ENCODE measurements around the gene ETV6. TPM values are rescaled to one million over a fixed set of nuclear protein-coding genes. Genes with fewer than 3 reads are reported as not detected.

ETV6 gene
- total RNA-seq, 2 donors from 2014 or later, result 102 to 110 TPM

- Mint-ChIP-seq H3K9me3 (peaks cover 5 to 7% of the 10 kb centered on the region in 2 donors), H3K4me3 (no peak overlapping the region), H3K36me3 (ENCODE audit: insufficient read depth in 2 of 2) (peaks cover 38 to 53% of the 10 kb centered on the region in 2 donors), H3K27me3 (ENCODE audit: low read depth) (no peaks in the 10 kb centered on the region), H3K27ac (no peak overlapping the region), H3K4me1 (ENCODE audit: low read depth) (peaks cover 54% of the 10 kb centered on the region)
- DNase-seq, result no peak
- ATAC-seq (replicated peaks in 1 of 2), result no peak
Measured at GRCh38 chr12:11863478-11863906, 214.0 kb downstream of the ETV6 start.

- ATAC-seq (replicated peaks in 1 of 2), result no peak
- Mint-ChIP-seq H3K27me3 (ENCODE audit: low read depth) (no peaks in the 10 kb centered on the region), H3K27ac (no peak overlapping the region), H3K4me3 (no peak overlapping the region), H3K36me3 (ENCODE audit: insufficient read depth in 2 of 2) (peaks cover 36 to 53% of the 10 kb centered on the region in 2 donors), H3K4me1 (ENCODE audit: low read depth) (peaks cover 54% of the 10 kb centered on the region), H3K9me3 (peaks cover 5 to 7% of the 10 kb centered on the region in 2 donors)
- DNase-seq, result no peak
Measured at GRCh38 chr12:11863988-11864387, 214.5 kb downstream of the ETV6 start.

GRCh38 chr12:11865824-11866223 lies 216.3 kb downstream of the ETV6 start:
- Mint-ChIP-seq H3K27me3 (ENCODE audit: low read depth) (no peaks in the 10 kb centered on the region), H3K27ac (no peak overlapping the region), H3K36me3 (ENCODE audit: insufficient read depth in 2 of 2) (peaks cover 36 to 61% of the 10 kb centered on the region in 2 donors), H3K4me3 (no peak overlapping the region), H3K4me1 (ENCODE audit: low read depth) (peaks cover 41% of the 10 kb centered on the region), H3K9me3 (peaks cover 5 to 7% of the 10 kb centered on the region in 2 donors)
- ATAC-seq (replicated peaks in 1 of 2) (no peak), DNase-seq (no peak)

- Mint-ChIP-seq H3K4me1 (ENCODE audit: low read depth) (peaks cover 47% of the 10 kb centered on the region), H3K4me3 (peak overlapping the region in 1 of 2 donors; percentile 41), H3K36me3 (ENCODE audit: insufficient read depth in 2 of 2) (peaks cover 35 to 64% of the 10 kb centered on the region in 2 donors), H3K9me3 (peaks cover 5 to 7% of the 10 kb centered on the region in 2 donors), H3K27ac (peak overlapping the region; percentile 27), H3K27me3 (ENCODE audit: low read depth) (no peaks in the 10 kb centered on the region)
- no peak for DNase-seq
- ATAC-seq (replicated peaks in 1 of 2), result peak; percentile 95
Measured at GRCh38 chr12:11868027-11868426, 218.6 kb downstream of the ETV6 start.

DNA sequence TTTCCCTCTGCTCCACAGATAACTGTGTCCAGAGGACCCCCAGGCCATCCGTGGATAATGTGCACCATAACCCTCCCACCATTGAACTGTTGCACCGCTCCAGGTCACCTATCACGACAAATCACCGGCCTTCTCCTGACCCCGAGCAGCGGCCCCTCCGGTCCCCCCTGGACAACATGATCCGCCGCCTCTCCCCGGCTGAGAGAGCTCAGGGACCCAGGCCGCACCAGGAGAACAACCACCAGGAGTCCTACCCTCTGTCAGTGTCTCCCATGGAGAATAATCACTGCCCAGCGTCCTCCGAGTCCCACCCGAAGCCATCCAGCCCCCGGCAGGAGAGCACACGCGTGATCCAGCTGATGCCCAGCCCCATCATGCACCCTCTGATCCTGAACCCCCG lies 219.9 kb downstream of the ETV6 start:
- ATAC-seq (replicated peaks in 1 of 2) (no peak), DNase-seq (no peak)
- peaks cover 5 to 7% of the 10 kb centered on the region in 2 donors for H3K9me3 Mint-ChIP-seq
- H3K4me1 Mint-ChIP-seq (ENCODE audit: low read depth), result peaks cover 48% of the 10 kb centered on the region
- no peaks in the 10 kb centered on the region for H3K27me3 Mint-ChIP-seq (ENCODE audit: low read depth)
- no peak overlapping the region for H3K27ac Mint-ChIP-seq
- H3K36me3 Mint-ChIP-seq (ENCODE audit: insufficient read depth in 2 of 2), result peaks cover 26 to 57% of the 10 kb centered on the region in 2 donors
- H3K4me3 Mint-ChIP-seq, result no peak overlapping the region

DNA sequence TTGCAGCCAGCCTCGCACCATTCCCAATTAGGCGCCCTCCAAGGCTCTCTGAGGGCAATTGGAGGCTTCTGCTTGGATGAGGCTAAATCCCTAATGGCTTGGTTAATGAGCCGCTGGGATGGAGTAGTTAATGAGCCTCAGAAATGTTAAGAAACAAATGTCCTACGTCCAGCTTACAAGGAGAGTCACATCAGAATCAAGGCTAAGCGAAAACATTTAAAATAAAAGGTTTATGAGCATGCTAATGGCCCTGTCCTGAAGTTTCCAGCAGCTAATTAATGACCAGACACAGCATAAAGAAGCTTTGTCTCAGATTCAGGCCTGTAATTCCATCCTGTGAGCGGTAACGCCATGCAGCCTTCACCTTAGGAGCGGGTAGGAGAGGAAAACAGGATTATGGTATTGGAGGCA lies 220.6 kb downstream of the ETV6 start:
- DNase-seq (no peak), ATAC-seq (replicated peaks in 1 of 2) (no peak)
- Mint-ChIP-seq H3K27me3 (ENCODE audit: low read depth) (no peaks in the 10 kb centered on the region), H3K36me3 (ENCODE audit: insufficient read depth in 2 of 2) (peaks cover 24 to 52% of the 10 kb centered on the region in 2 donors), H3K27ac (no peak overlapping the region), H3K4me3 (no peak overlapping the region), H3K9me3 (peaks cover 5 to 7% of the 10 kb centered on the region in 2 donors), H3K4me1 (ENCODE audit: low read depth) (peaks cover 49% of the 10 kb centered on the region)

DNA sequence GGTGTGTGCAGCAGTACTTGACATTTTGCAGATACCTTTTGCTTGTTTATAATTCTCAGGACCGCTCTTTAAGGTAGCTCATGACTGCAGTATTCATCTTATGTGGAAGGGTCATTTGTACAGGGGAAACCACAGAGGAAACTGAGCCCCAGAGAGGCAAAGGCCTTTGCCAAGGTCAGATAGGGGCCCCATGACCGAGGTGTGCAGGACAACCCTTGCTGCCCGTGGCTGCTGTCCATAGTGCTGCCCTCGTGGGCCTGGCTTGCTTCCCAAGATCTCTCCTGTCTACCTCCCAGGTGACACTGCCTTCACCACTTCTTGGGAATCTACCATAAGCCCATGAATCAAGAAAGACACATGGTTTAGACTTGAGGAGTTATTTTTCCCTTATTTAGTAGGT lies 222.6 kb downstream of the ETV6 start:
- H3K36me3 Mint-ChIP-seq (ENCODE audit: insufficient read depth in 2 of 2), result peaks cover 13 to 51% of the 10 kb centered on the region in 2 donors
- no peak overlapping the region for H3K27ac Mint-ChIP-seq

DNA sequence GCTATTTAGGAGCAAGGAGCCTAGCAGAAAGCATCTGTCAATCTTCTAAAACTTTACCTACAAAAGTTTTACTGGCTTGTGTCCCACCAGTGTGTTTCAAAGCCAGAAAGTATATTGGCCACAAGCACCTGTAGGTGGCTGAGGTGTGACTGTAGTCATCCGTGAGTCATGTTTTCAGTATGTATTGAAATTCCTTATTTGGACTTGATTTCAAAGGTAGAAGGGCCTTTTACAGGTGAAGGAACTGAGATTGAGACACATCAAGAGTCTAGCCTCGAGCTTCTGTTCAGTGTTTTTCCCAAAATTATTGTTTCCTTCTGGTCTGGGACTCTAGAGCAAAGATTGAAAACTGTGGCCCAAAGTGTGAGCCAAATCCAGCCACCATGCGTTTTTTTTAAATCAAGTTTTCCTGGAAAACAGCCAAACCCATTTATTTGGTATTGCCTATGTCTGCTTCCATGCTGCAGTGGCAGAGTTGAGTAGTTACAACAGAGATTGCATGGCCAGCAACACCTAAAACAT lies 226.0 kb downstream of the ETV6 start:
- peak overlapping the region; percentile 66 for H3K27ac Mint-ChIP-seq
- peaks cover 6 to 41% of the 10 kb centered on the region in 2 donors for H3K36me3 Mint-ChIP-seq (ENCODE audit: insufficient read depth in 2 of 2)
- no peaks in the 10 kb centered on the region for H3K9me3 Mint-ChIP-seq
- DNase-seq (peak; percentile 27 to 55), ATAC-seq (replicated peaks in 1 of 2) (peak; percentile 97)
- H3K27me3 Mint-ChIP-seq (ENCODE audit: low read depth), result no peaks in the 10 kb centered on the region
- H3K4me3 Mint-ChIP-seq, result peak overlapping the region; percentile 37 to 71
- H3K4me1 Mint-ChIP-seq (ENCODE audit: low read depth), result peaks cover 71% of the 10 kb centered on the region

More for the DNA sequence above, 222.6 kb downstream of the ETV6 start:
- no peaks in the 10 kb centered on the region for H3K27me3 Mint-ChIP-seq (ENCODE audit: low read depth)
- ATAC-seq (replicated peaks in 1 of 2), result no peak
- DNase-seq, result no peak
- no peaks in the 10 kb centered on the region for H3K9me3 Mint-ChIP-seq
- H3K4me1 Mint-ChIP-seq (ENCODE audit: low read depth), result peaks cover 64% of the 10 kb centered on the region
- no peak overlapping the region for H3K4me3 Mint-ChIP-seq

DNA sequence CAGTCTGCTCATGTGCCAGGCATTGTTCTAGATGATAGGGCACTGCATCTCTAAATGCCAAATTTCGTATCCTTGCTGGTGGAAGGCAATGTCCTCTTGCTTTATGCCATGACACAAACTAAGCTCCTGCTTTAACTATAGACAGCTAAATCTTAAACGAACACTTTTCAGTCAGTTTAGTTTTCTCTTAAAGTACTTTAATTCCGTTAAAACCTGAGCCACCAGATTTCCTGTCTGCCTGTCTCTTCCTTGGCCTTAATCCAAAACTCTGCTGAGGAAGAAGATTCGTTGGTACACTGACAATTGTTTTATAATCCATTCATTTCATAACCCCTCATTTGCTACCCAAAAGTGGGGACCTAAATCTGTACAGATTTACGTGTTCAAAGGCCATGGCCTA lies 226.8 kb downstream of the ETV6 start:
- H3K4me1 Mint-ChIP-seq (ENCODE audit: low read depth), result peaks cover 66% of the 10 kb centered on the region
- H3K27me3 Mint-ChIP-seq (ENCODE audit: low read depth), result no peaks in the 10 kb centered on the region
- peak overlapping the region in 1 of 2 donors; percentile 61 for H3K4me3 Mint-ChIP-seq
- ATAC-seq (replicated peaks in 1 of 2) (no peak), DNase-seq (no peak)
- peak overlapping the region; percentile 89 for H3K27ac Mint-ChIP-seq
- H3K36me3 Mint-ChIP-seq (ENCODE audit: insufficient read depth in 2 of 2), result peaks cover 6 to 38% of the 10 kb centered on the region in 2 donors
- no peaks in the 10 kb centered on the region for H3K9me3 Mint-ChIP-seq

- DNase-seq, result no peak
- H3K4me1 Mint-ChIP-seq (ENCODE audit: low read depth), result peaks cover 57% of the 10 kb centered on the region
- H3K9me3 Mint-ChIP-seq, result no peaks in the 10 kb centered on the region
- H3K27ac Mint-ChIP-seq, result peak overlapping the region; percentile 89
- H3K27me3 Mint-ChIP-seq (ENCODE audit: low read depth), result no peaks in the 10 kb centered on the region
- peak overlapping the region in 1 of 2 donors; percentile 61 for H3K4me3 Mint-ChIP-seq
- H3K36me3 Mint-ChIP-seq (ENCODE audit: insufficient read depth in 2 of 2), result peaks cover 4 to 31% of the 10 kb centered on the region in 2 donors
- no peak for ATAC-seq (replicated peaks in 1 of 2)
Measured at GRCh38 chr12:11877102-11877826, 227.8 kb downstream of the ETV6 start.

DNA sequence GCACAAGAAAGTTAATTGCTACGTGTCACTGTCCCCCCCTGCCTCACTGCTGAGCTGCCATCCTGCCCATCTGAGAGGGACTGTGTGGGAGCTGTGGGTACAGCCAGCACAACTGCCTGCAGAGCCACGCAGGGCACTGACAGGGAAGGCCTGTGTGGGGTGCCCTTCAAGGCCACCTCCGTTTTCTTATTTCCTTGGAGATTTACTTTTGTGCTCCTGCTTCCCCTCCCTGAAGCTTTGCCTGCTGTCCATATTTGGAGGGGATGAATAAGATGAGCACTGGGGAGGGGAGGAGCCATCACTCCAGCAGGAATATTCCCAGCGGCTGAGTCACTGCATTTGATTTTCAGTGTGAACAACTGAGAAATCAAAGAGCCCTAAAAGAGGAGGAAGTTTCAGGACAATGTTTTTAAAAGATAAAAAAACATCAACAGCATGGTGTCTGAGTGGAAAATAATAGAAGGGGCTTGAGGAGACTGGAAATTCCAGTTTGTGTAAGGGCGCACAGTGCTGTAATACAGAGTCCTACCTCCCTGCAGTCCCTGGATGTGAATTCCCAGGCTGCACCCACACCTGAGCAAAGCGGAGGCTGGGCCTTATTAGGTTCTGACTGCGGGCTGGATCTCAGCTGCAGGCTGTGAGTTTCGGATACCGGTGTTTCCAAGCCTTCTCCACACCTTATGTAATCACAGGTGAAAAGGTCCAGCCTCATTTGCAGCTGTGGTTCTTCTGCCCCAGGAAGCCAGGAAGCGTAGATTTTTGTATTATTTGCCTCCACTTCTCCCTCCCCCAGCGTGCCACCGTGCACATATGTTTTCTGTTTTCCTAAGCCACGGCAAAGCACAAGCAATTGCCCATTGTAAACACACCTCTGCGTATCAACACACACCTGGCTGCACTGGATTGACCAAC lies 228.7 kb downstream of the ETV6 start:
- Mint-ChIP-seq H3K27me3 (ENCODE audit: low read depth) (no peaks in the 10 kb centered on the region), H3K27ac (peak overlapping the region; percentile 68), H3K36me3 (ENCODE audit: insufficient read depth in 2 of 2) (peaks cover 6 to 30% of the 10 kb centered on the region in 2 donors), H3K4me3 (no peak overlapping the region), H3K9me3 (no peaks in the 10 kb centered on the region), H3K4me1 (ENCODE audit: low read depth) (peaks cover 62% of the 10 kb centered on the region)
- DNase-seq, result no peak
- ATAC-seq (replicated peaks in 1 of 2), result no peak

DNA sequence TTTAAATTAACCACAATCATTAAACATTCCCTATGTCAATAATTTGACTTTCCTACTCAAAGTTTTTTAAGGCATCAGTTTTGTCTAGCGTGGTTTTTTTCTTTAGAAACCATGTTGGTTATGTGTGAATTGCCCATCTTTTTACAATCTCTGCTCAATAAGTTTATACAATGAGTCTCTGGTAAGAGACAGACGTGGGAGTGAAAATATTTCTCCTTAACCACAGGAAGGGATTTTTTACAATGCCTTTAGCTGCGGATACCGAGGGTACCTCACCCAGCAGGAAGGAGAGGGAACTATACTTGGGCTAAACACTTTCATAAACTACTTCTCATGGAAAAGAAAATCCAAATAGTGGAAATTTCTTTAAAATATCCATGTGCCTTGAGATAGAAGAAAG lies 229.8 kb downstream of the ETV6 start:
- no peak overlapping the region for H3K27ac Mint-ChIP-seq
- no peaks in the 10 kb centered on the region for H3K27me3 Mint-ChIP-seq (ENCODE audit: low read depth)
- no peak for DNase-seq
- ATAC-seq (replicated peaks in 1 of 2), result no peak
- H3K9me3 Mint-ChIP-seq, result no peaks in the 10 kb centered on the region
- peaks cover 11 to 36% of the 10 kb centered on the region in 2 donors for H3K36me3 Mint-ChIP-seq (ENCODE audit: insufficient read depth in 2 of 2)
- peaks cover 63% of the 10 kb centered on the region for H3K4me1 Mint-ChIP-seq (ENCODE audit: low read depth)
- H3K4me3 Mint-ChIP-seq, result no peak overlapping the region

GRCh38 chr12:11880381-11880780 lies 230.9 kb downstream of the ETV6 start:
- peaks cover 15 to 45% of the 10 kb centered on the region in 2 donors for H3K36me3 Mint-ChIP-seq (ENCODE audit: insufficient read depth in 2 of 2)
- no peak overlapping the region for H3K27ac Mint-ChIP-seq
- no peaks in the 10 kb centered on the region for H3K27me3 Mint-ChIP-seq (ENCODE audit: low read depth)

More at GRCh38 chr12:11880381-11880780, 230.9 kb downstream of the ETV6 start:
- H3K9me3 Mint-ChIP-seq, result no peaks in the 10 kb centered on the region
- DNase-seq, result no peak
- H3K4me1 Mint-ChIP-seq (ENCODE audit: low read depth), result peaks cover 57% of the 10 kb centered on the region
- H3K4me3 Mint-ChIP-seq, result no peak overlapping the region
- no peak for ATAC-seq (replicated peaks in 1 of 2)

Measured in activated T-cell treated with anti-CD3 and anti-CD28 coated beads, Interleukin-2, amount 50 U/mL, for 72 hours (primary cell).